ENCODE data around the gene FAM149A. TPM values are rescaled to one million over a fixed set of nuclear protein-coding genes. Genes with fewer than 3 reads are reported as not detected.

FAM149A gene
- total RNA-seq, 1 experiment from 2014 or later = 8.9 TPM

GRCh38 chr4:186169333-186169944, 64.9 kb downstream of the FAM149A start:
- Histone ChIP-seq H3K79me2 (ENCODE audit: insufficient read depth, low read length) (no peaks in the 10 kb centered on the region), H3K27ac (ENCODE audit: low read depth, low read length) (no peak overlapping the region), H3K4me2 (ENCODE audit: low read length) (no peak overlapping the region), H3K4me1 (ENCODE audit: control insufficient read depth in 1 of 2, insufficient read depth in 2 of 2, low read length in 2 of 2) (no peaks in the 10 kb centered on the region), H3K9ac (ENCODE audit: low read length) (no peak overlapping the region), H3K9me2 (ENCODE audit: insufficient read depth) (no peaks in the 10 kb centered on the region), H3K9me3 (ENCODE audit: control insufficient read depth in 1 of 2, insufficient read depth in 1 of 2, low read depth in 1 of 2, low read length in 2 of 2) (no peaks in the 10 kb centered on the region), H3K27me3 (ENCODE audit: insufficient read depth, low read length) (no peaks in the 10 kb centered on the region), H2AFZ (ENCODE audit: low read depth, low read length, poor library complexity, severe bottlenecking) (no peak overlapping the region), H3K4me3 (replicated peaks in 1 of 2; ENCODE audit: low read depth in 1 of 2, low read length in 2 of 2) (no peak overlapping the region), H4K20me1 (ENCODE audit: insufficient read depth) (no peaks in the 10 kb centered on the region), H3K36me3 (ENCODE audit: control insufficient read depth in 1 of 2, insufficient read depth in 2 of 2, low read length in 2 of 2) (no peaks in the 10 kb centered on the region)
- POLR2A ChIA-PET = no interaction called here
- DNase-seq (ENCODE audit: low read depth, low spot score) (no peak), ATAC-seq (no peak)
- intact Hi-C loops (cut with micrococcal nuclease) = no loop called here
- no peak for TF ChIP-seq SRF (IDR thresholded peaks at IDR 0.05; ENCODE audit: low read depth)
- no peak for TF ChIP-seq YY1 (IDR thresholded peaks at IDR 0.05; ENCODE audit: extremely low read depth, insufficient replicate concordance, low read depth, low read length)
- TF ChIP-seq, protein P1, sequence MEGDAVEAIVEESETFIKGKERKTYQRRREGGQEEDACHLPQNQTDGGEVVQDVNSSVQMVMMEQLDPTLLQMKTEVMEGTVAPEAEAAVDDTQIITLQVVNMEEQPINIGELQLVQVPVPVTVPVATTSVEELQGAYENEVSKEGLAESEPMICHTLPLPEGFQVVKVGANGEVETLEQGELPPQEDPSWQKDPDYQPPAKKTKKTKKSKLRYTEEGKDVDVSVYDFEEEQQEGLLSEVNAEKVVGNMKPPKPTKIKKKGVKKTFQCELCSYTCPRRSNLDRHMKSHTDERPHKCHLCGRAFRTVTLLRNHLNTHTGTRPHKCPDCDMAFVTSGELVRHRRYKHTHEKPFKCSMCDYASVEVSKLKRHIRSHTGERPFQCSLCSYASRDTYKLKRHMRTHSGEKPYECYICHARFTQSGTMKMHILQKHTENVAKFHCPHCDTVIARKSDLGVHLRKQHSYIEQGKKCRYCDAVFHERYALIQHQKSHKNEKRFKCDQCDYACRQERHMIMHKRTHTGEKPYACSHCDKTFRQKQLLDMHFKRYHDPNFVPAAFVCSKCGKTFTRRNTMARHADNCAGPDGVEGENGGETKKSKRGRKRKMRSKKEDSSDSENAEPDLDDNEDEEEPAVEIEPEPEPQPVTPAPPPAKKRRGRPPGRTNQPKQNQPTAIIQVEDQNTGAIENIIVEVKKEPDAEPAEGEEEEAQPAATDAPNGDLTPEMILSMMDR (IDR thresholded peaks at IDR 0.05 in 2 of 3, conservative IDR thresholded peaks at IDR 0.05 in 1 of 3; ENCODE audit: borderline replicate concordance in 1 of 3, insufficient read depth in 1 of 3, low read depth in 2 of 3, low read length in 2 of 3) = no peak
- RAD21 ChIA-PET (ENCODE audit: low non-redundant PET in 1 of 2, low total read pairs in 2 of 2, uncharacterized antibody in 2 of 2, unreplicated experiment in 2 of 2) = no interaction called here
- CTCF ChIA-PET = no interaction called here
- no TSS peak for BruUV-seq (replicated peaks)

DNA sequence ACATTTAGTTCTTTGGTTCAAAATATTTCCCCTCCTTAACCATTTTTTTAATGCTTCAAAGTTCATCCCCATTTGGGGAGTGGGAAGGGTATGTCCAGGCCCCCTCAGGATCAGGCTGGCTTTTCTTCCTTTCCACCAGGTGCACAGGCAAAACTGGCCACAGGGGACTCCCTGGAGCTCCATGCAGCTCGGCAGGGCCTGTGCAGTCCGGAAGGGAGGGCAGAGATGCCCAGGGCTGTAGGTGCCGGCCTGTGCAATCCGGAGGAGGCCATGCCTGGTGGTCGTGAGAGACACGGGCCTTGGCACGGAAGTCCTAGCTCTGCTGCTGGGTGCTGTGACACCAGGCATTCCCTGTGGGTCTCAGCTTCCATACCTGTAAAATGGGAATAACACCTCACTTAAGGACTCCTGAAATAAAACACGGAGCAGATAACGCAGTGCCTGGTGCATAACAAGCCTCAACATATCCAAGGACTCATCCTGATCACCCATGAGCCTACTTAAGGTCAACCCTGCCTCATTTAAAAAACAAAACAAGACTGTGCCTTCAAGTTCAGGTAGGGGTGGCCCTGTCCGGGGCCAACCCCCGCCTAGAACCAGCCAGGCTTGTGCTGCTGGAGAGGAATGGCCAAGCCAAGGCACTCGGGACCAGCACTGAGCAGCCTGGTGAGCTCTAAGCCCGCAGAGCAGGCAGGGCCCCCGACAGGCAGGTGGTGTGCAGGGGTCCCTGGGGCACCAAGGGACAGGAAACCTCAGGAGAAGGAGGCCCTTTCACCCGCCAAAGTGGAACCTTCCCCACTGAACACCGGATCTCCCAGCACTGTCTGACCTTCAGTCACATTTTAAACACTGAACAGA, 65.7 kb downstream of the FAM149A start:
- H3K36me3 ChIP-seq (ENCODE audit: control insufficient read depth in 1 of 2, insufficient read depth in 2 of 2, low read length in 2 of 2) = no peaks in the 10 kb centered on the region
- H3K4me1 ChIP-seq (ENCODE audit: control insufficient read depth in 1 of 2, insufficient read depth in 2 of 2, low read length in 2 of 2) = no peaks in the 10 kb centered on the region
- no peaks in the 10 kb centered on the region for H3K9me3 ChIP-seq (ENCODE audit: control insufficient read depth in 1 of 2, insufficient read depth in 1 of 2, low read depth in 1 of 2, low read length in 2 of 2)
- H4K20me1 ChIP-seq (ENCODE audit: insufficient read depth) = no peaks in the 10 kb centered on the region
- ChIA-PET CTCF (no interaction called here), POLR2A (no interaction called here), RAD21 (ENCODE audit: low non-redundant PET in 1 of 2, low total read pairs in 2 of 2, uncharacterized antibody in 2 of 2, unreplicated experiment in 2 of 2) (no interaction called here)
- TF ChIP-seq RAD21 (IDR thresholded peaks at IDR 0.05; ENCODE audit: low read depth) = no peak
- TF ChIP-seq, protein P1 (IDR thresholded peaks at IDR 0.05 in 2 of 3, conservative IDR thresholded peaks at IDR 0.05 in 1 of 3; ENCODE audit: borderline replicate concordance in 1 of 3, insufficient read depth in 1 of 3, low read depth in 2 of 3, low read length in 2 of 3) = peak in 2 of 3 experiments; percentile 27 to 35; a peak in 4 of 6 replicates
- no peaks in the 10 kb centered on the region for H3K79me2 ChIP-seq (ENCODE audit: insufficient read depth, low read length)
- BruUV-seq (replicated peaks) = no TSS peak
- DNase-seq (ENCODE audit: low read depth, low spot score) = no peak
- H3K9ac ChIP-seq (ENCODE audit: low read length) = no peak overlapping the region
- no peak overlapping the region for H2AFZ ChIP-seq (ENCODE audit: low read depth, low read length, poor library complexity, severe bottlenecking)
- no peak overlapping the region for H3K4me2 ChIP-seq (ENCODE audit: low read length)
- no peaks in the 10 kb centered on the region for H3K27me3 ChIP-seq (ENCODE audit: insufficient read depth, low read length)
- intact Hi-C loops (cut with micrococcal nuclease) = no loop called here
- no peak overlapping the region for H3K4me3 ChIP-seq (replicated peaks in 1 of 2; ENCODE audit: low read depth in 1 of 2, low read length in 2 of 2)
- peak; percentile 80 for ATAC-seq
- no peaks in the 10 kb centered on the region for H3K9me2 ChIP-seq (ENCODE audit: insufficient read depth)
- H3K27ac ChIP-seq (ENCODE audit: low read depth, low read length) = no peak overlapping the region

Measured in HCT116 (cell line).